HepG2 (cell line): ENCODE measurements around the gene KIF26B. TPM values are rescaled to one million over a fixed set of nuclear protein-coding genes. Genes with fewer than 3 reads are reported as not detected.

ENCODE experiments used
- ATAC-seq: fragments of 200-7000 bp; cut with Tn5 transposase; 3 replicates; pipeline ENCODE4 v1.9.1; 2020; ENCODE audit warnings: mild to moderate bottlenecking, moderate library complexity
- BruUV-seq: library from RNA; stranded (reverse); fragments of 400-500 nt; replicated peaks from 2 replicates; lab custom pipeline; 2021; lab: Mats Ljungman, UMichigan
- CTCF ChIA-PET: fragments of 300-600 bp; formaldehyde crosslinking; extraction: SDS; loops from one replicate; lab custom pipeline; 2021; ENCODE audit warnings: low total read pairs, inconsistent platforms, low intra/inter-chr PET ratio; lab: Yijun Ruan, JAX
- POLR2A ChIA-PET: fragments of 350-600 bp; sonication (Branson Sonifier 250); formaldehyde crosslinking; loops from one replicate; lab custom pipeline; 2020; ENCODE audit warnings: antibody characterized with exemption, inconsistent platforms; lab: Yijun Ruan, JAX
- DNase-seq: peaks from one replicate; pipeline ENCODE4 v3.0.0-alpha.2; 2015; ENCODE audit warnings: low spot score
- FAIRE-seq: peaks from 3 replicates; lab custom pipeline; 2011; peaks lifted over from hg19 to GRCh38; lab: Jason Lieb, UNC
- H2AFZ ChIP-seq: one replicate; pipeline ENCODE4 v1.6.1; 2011; ENCODE audit warnings: low read length, inconsistent platforms
- H3K27ac ChIP-seq: fragments of 300-600 bp; 3 replicates; pipeline ENCODE4 v1.8.0; 2011; ENCODE audit warnings: mixed run types, mild to moderate bottlenecking, mixed read lengths, low read length, inconsistent platforms; ENCODE audit not compliant: insufficient read depth; ENCODE audit errors: extremely low read length
- H3K27me3 ChIP-seq, 2 experiments: fragments of 200-600 bp in 1 of 2; 2 replicates in 1 of 2; 3 replicates in 1 of 2; pipeline versions ENCODE4 v1.6.0 to v1.8.0; 2011; ENCODE audit warnings: low read length in 2 of 2, mild to moderate bottlenecking in 2 of 2, moderate library complexity in 2 of 2, inconsistent platforms in 1 of 2; ENCODE audit not compliant: insufficient read depth in 2 of 2, control insufficient read depth in 1 of 2
- H3K36me3 ChIP-seq, 2 experiments: fragments of 200-600 bp in 1 of 2; replicated peaks in 1 of 2; 2 replicates in 1 of 2; 3 replicates in 1 of 2; pipeline versions ENCODE4 v1.5.1 to v1.8.0; 2011; ENCODE audit warnings: low read length in 2 of 2, inconsistent platforms in 1 of 2; ENCODE audit not compliant: insufficient read depth in 2 of 2, control insufficient read depth in 1 of 2
- H3K4me1 ChIP-seq: 2 replicates; pipeline ENCODE4 v1.5.1; 2012; ENCODE audit warnings: low read length, inconsistent platforms; ENCODE audit not compliant: insufficient read depth
- H3K4me2 ChIP-seq: 2 replicates; pipeline ENCODE4 v1.6.0; 2011; ENCODE audit warnings: low read depth, low read length, inconsistent platforms
- H3K4me3 ChIP-seq, 3 experiments: fragments of 200-600 bp in 1 of 3; sonication (generic), shearing (Covaris generic) in 1 of 3; replicated peaks in 1 of 3; 2 replicates each; pipeline ENCODE4 v1.5.1; 2011 to 2016; ENCODE audit warnings: low read length in 3 of 3, inconsistent platforms in 2 of 3, low read depth in 2 of 3, mild to moderate bottlenecking in 2 of 3, control low read depth in 1 of 3, mixed read lengths in 1 of 3; ENCODE audit not compliant: insufficient read depth in 1 of 3
- H3K79me2 ChIP-seq: one replicate; pipeline ENCODE4 v1.6.1; 2011; ENCODE audit warnings: low read length, inconsistent platforms; ENCODE audit not compliant: insufficient read depth
- H3K9ac ChIP-seq: 2 replicates; pipeline ENCODE4 v1.6.0; 2011; ENCODE audit warnings: mild to moderate bottlenecking, low read depth, low read length, inconsistent platforms; ENCODE audit not compliant: insufficient read depth
- H3K9me3 ChIP-seq: 2 replicates; pipeline ENCODE4 v1.5.1; 2012; ENCODE audit warnings: mild to moderate bottlenecking, low read length
- H4K20me1 ChIP-seq: 2 replicates; pipeline ENCODE4 v1.6.0; 2011; ENCODE audit warnings: inconsistent platforms, mild to moderate bottlenecking, low read length, moderate library complexity; ENCODE audit not compliant: insufficient read depth
- CBX5 ChIP-seq: sonication (generic); formaldehyde crosslinking; IDR thresholded peaks from 2 replicates; pipeline ENCODE4 v1.4.0; 2020; ENCODE audit warnings: missing genetic modification reagents, borderline replicate concordance
- CCAR2 ChIP-seq: fragments of 200-400 bp; formaldehyde crosslinking; optimal IDR thresholded peaks from 2 replicates; pipeline ENCODE3; 2018; ENCODE audit warnings: low read depth, mild to moderate bottlenecking, low read length, moderate library complexity
- HOXA3 ChIP-seq: sonication (generic); formaldehyde crosslinking; IDR thresholded peaks from 2 replicates; pipeline ENCODE4 v1.5.0; 2020; ENCODE audit warnings: missing genetic modification reagents
- KDM5A ChIP-seq: fragments of 200-600 bp; sonication (generic); IDR thresholded peaks from 2 replicates; pipeline ENCODE4 v1.7.0; 2018; ENCODE audit warnings: antibody characterized with exemption, mild to moderate bottlenecking, low read length, borderline replicate concordance
- KLF12 ChIP-seq: sonication (generic); formaldehyde crosslinking; IDR thresholded peaks from 2 replicates; pipeline ENCODE4 v1.4.0; 2020; ENCODE audit warnings: missing genetic modification reagents, borderline replicate concordance
- MAFF ChIP-seq: IDR thresholded peaks from 2 replicates; pipeline ENCODE4 v1.6.1; 2011; ENCODE audit warnings: low read depth, low read length, improper control_type of control experiment
- MBNL3 ChIP-seq: fragments of 250-450 bp; sonication (Bioruptor Pico); conservative IDR thresholded peaks from 2 replicates; pipeline ENCODE4 v1.8.0; 2022; ENCODE audit warnings: mild to moderate bottlenecking, inconsistent platforms
- NCOA2 ChIP-seq: sonication (generic); formaldehyde crosslinking; IDR thresholded peaks from 2 replicates; pipeline ENCODE4 v1.8.0; 2022; ENCODE audit warnings: inconsistent platforms
- REPIN1 ChIP-seq: sonication (generic); formaldehyde crosslinking; IDR thresholded peaks from 2 replicates; pipeline ENCODE4 v1.8.0; 2022; ENCODE audit warnings: missing genetic modification reagents, low read depth, mild to moderate bottlenecking, borderline replicate concordance
- SETDB1 ChIP-seq: sonication (generic); formaldehyde crosslinking; IDR thresholded peaks from 2 replicates; pipeline ENCODE4 v1.5.1; 2020; ENCODE audit warnings: missing genetic modification reagents, mild to moderate bottlenecking, borderline replicate concordance
- SRY ChIP-seq: sonication (generic); formaldehyde crosslinking; IDR thresholded peaks from 2 replicates; pipeline ENCODE4 v1.8.0; 2022; ENCODE audit warnings: mild to moderate bottlenecking, missing genetic modification reagents
- ZFP1 ChIP-seq: IDR thresholded peaks from 2 replicates; pipeline ENCODE4 v1.6.1; 2016
- ZNF10 ChIP-seq: sonication (generic); formaldehyde crosslinking; IDR thresholded peaks from 2 replicates; pipeline ENCODE4 v1.4.0; 2020; ENCODE audit warnings: mild to moderate bottlenecking, low read depth, missing genetic modification reagents, borderline replicate concordance
- ZNF331 ChIP-seq: sonication (generic); formaldehyde crosslinking; IDR thresholded peaks from 2 replicates; pipeline ENCODE4 v1.4.0; 2020; ENCODE audit warnings: missing genetic modification reagents
- ZNF580 ChIP-seq: IDR thresholded peaks from 2 replicates; pipeline ENCODE4 v1.6.1; 2016; ENCODE audit warnings: low read depth, borderline replicate concordance
- ZNF776 ChIP-seq: sonication (generic); formaldehyde crosslinking; IDR thresholded peaks from 2 replicates; pipeline ENCODE4 v1.4.0; 2020; ENCODE audit warnings: mild to moderate bottlenecking, missing genetic modification reagents
- ZNF879 ChIP-seq: sonication (generic); formaldehyde crosslinking; IDR thresholded peaks from 2 replicates; pipeline ENCODE4 v1.8.1; 2023; ENCODE audit warnings: missing genetic modification reagents
- ZNF891 ChIP-seq: sonication (generic); formaldehyde crosslinking; IDR thresholded peaks from 2 replicates; pipeline ENCODE4 v1.5.0; 2020; ENCODE audit warnings: mild to moderate bottlenecking, missing genetic modification reagents
- WGBS: methylation state at CpG from one replicate; pipeline ENCODE4 v1.1.6; 2017; ENCODE audit warnings: low lambda C conversion rate; 5-methylcytosine and 5-hydroxymethylcytosine counted together
- in situ Hi-C: cut with HindIII; loops from 2 replicates; pipeline ENCODE4 v1.10.0; 2017; ENCODE audit warnings: low pct_unique_long_range_greater_than_20kb; ENCODE audit not compliant: extremely low pct_ligation_motif_present
- intact Hi-C: fragments of 100-400 bp; cut with micrococcal nuclease; formaldehyde crosslinking; loops from one replicate; pipeline ENCODE4 v1.10.0; 2022; ENCODE audit not compliant: unreplicated experiment
- polyA plus RNA-seq, 8 experiments: library from polyadenylated mRNA; depleted of rRNA in 3 of 8; stranded (reverse) in 7 of 8; unstranded in 1 of 8; fragments of >200 nt; fragmentation: Illumina TruSeq in 4 of 8; extraction: Trizol in 4 of 8; gene quantifications; 2 replicates each; pipeline versions ENCODE4 v1.2.1 to v1.2.3, GENCODE V29; 2011 to 2016; ENCODE audit warnings: low read depth in 4 of 8, missing spikeins in 1 of 8, mixed read lengths in 1 of 8; ENCODE audit not compliant: insufficient read depth in 1 of 8
- total RNA-seq, 5 experiments: library from RNA; depleted of rRNA; stranded (reverse); fragments of >200 nt; fragmentation: Illumina TruSeq; extraction: Trizol; gene quantifications; 2 replicates each; pipeline ENCODE4 v1.2.3, GENCODE V29; 2016; ENCODE audit warnings: low read depth in 1 of 5
- TF ChIP-seq, protein P1 (sequence below): sonication (generic); formaldehyde crosslinking; IDR thresholded peaks from 2 replicates; pipeline ENCODE4 v1.8.1; 2023; ENCODE audit warnings: mild to moderate bottlenecking, missing genetic modification reagents
- TF ChIP-seq, protein P2 (sequence below): IDR thresholded peaks from 2 replicates; pipeline ENCODE4 v1.6.1; 2012; ENCODE audit warnings: inconsistent platforms
- TF ChIP-seq, protein P3 (sequence below): IDR thresholded peaks from 2 replicates; pipeline ENCODE4 v1.6.1; 2016; ENCODE audit warnings: missing biosample characterization, missing genetic modification reagents, low read depth
- TF ChIP-seq, protein P4 (sequence below): sonication (generic); formaldehyde crosslinking; IDR thresholded peaks from 2 replicates; pipeline ENCODE4 v1.4.0; 2020; ENCODE audit warnings: mild to moderate bottlenecking, missing genetic modification reagents
- TF ChIP-seq, protein P5 (sequence below): fragments of 450-650 bp; IDR thresholded peaks from 2 replicates; pipeline ENCODE4 v1.6.1; 2017

The KIF26B gene
- total and polyA plus RNA-seq, 2 of the 13 experiments (the other 11 are each of a cell fraction or from before 2014, with no cell fraction given) = 0.08 to 0.09 TPM

DNA sequence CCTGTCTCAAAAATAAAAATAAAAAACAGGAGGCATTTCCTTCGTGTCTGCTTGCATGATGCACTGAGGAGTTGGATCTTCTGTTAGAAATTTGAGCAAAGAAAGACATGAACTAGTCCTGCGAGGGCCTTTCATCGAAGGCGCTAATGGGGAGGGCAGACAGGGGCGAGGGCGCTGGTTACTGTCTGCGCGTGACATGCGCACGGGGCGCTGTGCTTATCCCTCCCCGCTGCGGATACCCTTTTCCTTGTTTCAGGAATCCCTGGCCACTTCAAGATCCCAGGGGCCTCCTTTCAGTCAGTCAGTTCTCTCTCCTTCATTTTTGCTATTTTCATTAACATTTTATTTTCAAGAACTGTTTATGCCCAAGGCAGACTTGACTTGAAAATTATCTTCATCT lies 545.8 kb downstream of the KIF26B start (continued):
- TF ChIP-seq, protein P1, sequence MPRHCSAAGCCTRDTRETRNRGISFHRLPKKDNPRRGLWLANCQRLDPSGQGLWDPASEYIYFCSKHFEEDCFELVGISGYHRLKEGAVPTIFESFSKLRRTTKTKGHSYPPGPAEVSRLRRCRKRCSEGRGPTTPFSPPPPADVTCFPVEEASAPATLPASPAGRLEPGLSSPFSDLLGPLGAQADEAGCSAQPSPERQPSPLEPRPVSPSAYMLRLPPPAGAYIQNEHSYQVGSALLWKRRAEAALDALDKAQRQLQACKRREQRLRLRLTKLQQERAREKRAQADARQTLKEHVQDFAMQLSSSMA (CRISPR knock-in tag) = no peak
- TF ChIP-seq ZNF776 (CRISPR knock-in tag) (no peak), ZNF10 (CRISPR knock-in tag) (no peak), REPIN1 (CRISPR knock-in tag) (no peak), ZNF331 (no peak), MAFF (no peak), ZNF580 (CRISPR knock-in tag) (no peak), KDM5A (no peak), MBNL3 (CRISPR knock-in tag) (no peak), ZNF891 (CRISPR knock-in tag) (no peak), ZFP1 (CRISPR knock-in tag) (no peak), CCAR2 (no peak), SRY (CRISPR knock-in tag) (no peak)
- TF ChIP-seq, protein P2, sequence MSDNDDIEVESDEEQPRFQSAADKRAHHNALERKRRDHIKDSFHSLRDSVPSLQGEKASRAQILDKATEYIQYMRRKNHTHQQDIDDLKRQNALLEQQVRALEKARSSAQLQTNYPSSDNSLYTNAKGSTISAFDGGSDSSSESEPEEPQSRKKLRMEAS = no peak

DNA sequence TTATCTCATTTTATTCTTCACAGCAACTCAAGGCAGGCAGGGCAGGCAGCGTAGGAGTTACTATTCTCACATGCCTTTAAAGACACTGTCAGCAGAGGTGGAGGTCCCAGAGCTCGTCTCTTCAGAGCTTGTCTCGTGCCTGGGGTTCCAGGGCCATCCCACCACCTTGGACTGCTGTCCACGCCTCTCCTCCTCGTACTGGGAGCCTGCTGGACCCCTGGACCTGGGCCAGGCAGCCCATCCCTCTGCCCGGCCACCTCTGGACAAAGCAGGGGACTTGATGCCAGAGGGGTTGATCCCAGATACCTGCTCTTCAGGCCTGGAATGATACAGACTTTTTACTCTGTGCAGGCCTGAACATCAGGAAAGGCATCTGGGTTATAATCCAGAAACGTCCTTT lies 546.8 kb downstream of the KIF26B start:
- Histone ChIP-seq H3K4me3 (no peak overlapping the region), H3K36me3 (no peaks in the 10 kb centered on the region), H3K9me3 (no peaks in the 10 kb centered on the region), H3K4me2 (no peak overlapping the region), H2AFZ (no peak overlapping the region), H3K9ac (no peak overlapping the region), H3K27me3 (no peaks in the 10 kb centered on the region), H3K27ac (no peak overlapping the region), H3K4me1 (peaks cover 7% of the 10 kb centered on the region; the same call in 1 of the 2 replicates), H4K20me1 (no peaks in the 10 kb centered on the region), H3K79me2 (no peaks in the 10 kb centered on the region)
- intact Hi-C loops = loop anchor here (1.0 kb wide), 1 partner anchor 302 kb away; no protein-coding TSS in a partner anchor
- BruUV-seq = no TSS peak
- 29% methylated on average over 7 of the region's 7 CpGs for WGBS
- no peak for DNase-seq
- ChIA-PET POLR2A (no interaction called here), CTCF (no interaction called here)
- FAIRE-seq = no peak
- no peak for ATAC-seq
- in situ Hi-C loops = no loop called here
- TF ChIP-seq NCOA2 = no peak
- TF ChIP-seq CBX5 (CRISPR knock-in tag) = no peak
- TF ChIP-seq, protein P3, sequence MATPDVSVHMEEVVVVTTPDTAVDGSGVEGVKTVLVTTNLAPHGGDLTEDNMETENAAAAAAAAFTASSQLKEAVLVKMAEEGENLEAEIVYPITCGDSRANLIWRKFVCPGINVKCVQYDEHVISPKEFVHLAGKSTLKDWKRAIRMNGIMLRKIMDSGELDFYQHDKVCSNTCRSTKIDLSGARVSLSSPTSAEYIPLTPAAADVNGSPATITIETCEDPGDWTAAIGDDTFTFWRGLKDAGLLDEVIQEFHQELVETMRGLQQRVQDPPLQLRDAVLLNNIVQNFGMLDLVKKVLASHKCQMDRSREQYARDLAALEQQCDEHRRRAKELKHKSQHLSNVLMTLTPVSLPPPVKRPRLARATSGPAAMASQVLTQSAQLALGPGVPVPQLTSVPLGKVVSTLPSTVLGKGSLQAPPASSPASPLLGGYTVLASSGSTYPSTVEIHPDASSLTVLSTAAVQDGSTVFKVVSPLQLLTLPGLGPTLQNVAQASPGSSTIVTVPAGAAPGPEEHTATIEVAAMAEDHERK (CRISPR knock-in tag) = no peak
- no peak for TF ChIP-seq KLF12 (CRISPR knock-in tag)
- TF ChIP-seq, protein P4, sequence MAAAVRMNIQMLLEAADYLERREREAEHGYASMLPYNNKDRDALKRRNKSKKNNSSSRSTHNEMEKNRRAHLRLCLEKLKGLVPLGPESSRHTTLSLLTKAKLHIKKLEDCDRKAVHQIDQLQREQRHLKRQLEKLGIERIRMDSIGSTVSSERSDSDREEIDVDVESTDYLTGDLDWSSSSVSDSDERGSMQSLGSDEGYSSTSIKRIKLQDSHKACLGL = no peak
- TF ChIP-seq HOXA3 (CRISPR knock-in tag) = no peak
- TF ChIP-seq, protein P5, sequence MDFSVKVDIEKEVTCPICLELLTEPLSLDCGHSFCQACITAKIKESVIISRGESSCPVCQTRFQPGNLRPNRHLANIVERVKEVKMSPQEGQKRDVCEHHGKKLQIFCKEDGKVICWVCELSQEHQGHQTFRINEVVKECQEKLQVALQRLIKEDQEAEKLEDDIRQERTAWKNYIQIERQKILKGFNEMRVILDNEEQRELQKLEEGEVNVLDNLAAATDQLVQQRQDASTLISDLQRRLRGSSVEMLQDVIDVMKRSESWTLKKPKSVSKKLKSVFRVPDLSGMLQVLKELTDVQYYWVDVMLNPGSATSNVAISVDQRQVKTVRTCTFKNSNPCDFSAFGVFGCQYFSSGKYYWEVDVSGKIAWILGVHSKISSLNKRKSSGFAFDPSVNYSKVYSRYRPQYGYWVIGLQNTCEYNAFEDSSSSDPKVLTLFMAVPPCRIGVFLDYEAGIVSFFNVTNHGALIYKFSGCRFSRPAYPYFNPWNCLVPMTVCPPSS = no peak
- TF ChIP-seq SETDB1 (CRISPR knock-in tag) = no peak
- TF ChIP-seq ZNF776 (CRISPR knock-in tag) = no peak
- TF ChIP-seq ZNF879 = no peak
